Nephron progenitor cell (in vitro differentiated cells): ENCODE data around the gene CYP2A13.
"Not testable (repeated sequence)": the region's sequence is repeated elsewhere in the genome, so short reads cannot be mapped to it uniquely, and the experiment has no call there.

Experiments used
- DNase-seq: peaks from one replicate; pipeline ENCODE4 v3.0.0; 2021
- H3K27ac Mint-ChIP-seq: 2 replicates; pipeline ENCODE4 v1.8.0; 2021; ENCODE audit warnings: mild to moderate bottlenecking, moderate library complexity, mixed read lengths
- H3K27me3 Mint-ChIP-seq: 2 replicates; pipeline ENCODE4 v1.8.0; 2021; ENCODE audit warnings: mild to moderate bottlenecking, low read depth, mixed read lengths; ENCODE audit not compliant: poor library complexity
- H3K36me3 Mint-ChIP-seq: 2 replicates; pipeline ENCODE4 v1.8.0; 2021; ENCODE audit warnings: low read depth, mixed read lengths
- H3K4me1 Mint-ChIP-seq: 2 replicates; pipeline ENCODE4 v1.8.0; 2021; ENCODE audit warnings: mixed read lengths
- H3K4me3 Mint-ChIP-seq: 2 replicates; pipeline ENCODE4 v1.8.0; 2021; ENCODE audit warnings: mild to moderate bottlenecking, moderate library complexity, mixed read lengths
- H3K9me3 Mint-ChIP-seq: 2 replicates; pipeline ENCODE4 v1.8.0; 2021; ENCODE audit warnings: mild to moderate bottlenecking, moderate library complexity, mixed read lengths
- TF ChIP-seq, protein P1 (sequence below): fragments of 200-600 bp; sonication (generic); IDR thresholded peaks from 2 replicates; pipeline ENCODE4 v1.5.0; 2021; ENCODE audit warnings: antibody characterized with exemption

Gene CYP2A13

DNA sequence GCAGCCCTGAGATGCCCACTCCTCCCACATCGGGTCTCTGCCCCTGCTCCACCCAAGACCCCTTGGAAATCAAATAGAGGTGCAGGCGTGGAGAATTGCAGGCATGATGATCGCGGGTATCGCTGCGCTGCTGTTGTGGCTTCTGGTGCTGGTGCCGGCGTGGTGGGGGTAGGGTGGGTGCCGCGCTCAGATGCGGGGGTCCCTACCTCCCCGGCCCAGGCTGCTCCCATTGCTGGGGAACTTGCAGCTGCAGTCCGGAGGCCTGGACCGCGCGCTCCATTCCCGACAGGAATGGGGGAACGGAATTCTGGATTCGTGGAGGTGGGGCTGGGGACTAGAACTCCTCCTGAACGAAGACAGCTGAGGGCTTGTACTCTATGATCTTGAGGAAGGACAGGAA lies 46.4 kb downstream of the CYP2A13 start:
- Mint-ChIP-seq H3K4me3 (peak overlapping the region; percentile 77), H3K36me3 (no peaks in the 10 kb centered on the region), H3K27ac (peak overlapping the region; percentile 84), H3K9me3 (no peaks in the 10 kb centered on the region), H3K27me3 (peaks cover 64% of the 10 kb centered on the region), H3K4me1 (peaks cover 24% of the 10 kb centered on the region)
- TF ChIP-seq, protein P1, sequence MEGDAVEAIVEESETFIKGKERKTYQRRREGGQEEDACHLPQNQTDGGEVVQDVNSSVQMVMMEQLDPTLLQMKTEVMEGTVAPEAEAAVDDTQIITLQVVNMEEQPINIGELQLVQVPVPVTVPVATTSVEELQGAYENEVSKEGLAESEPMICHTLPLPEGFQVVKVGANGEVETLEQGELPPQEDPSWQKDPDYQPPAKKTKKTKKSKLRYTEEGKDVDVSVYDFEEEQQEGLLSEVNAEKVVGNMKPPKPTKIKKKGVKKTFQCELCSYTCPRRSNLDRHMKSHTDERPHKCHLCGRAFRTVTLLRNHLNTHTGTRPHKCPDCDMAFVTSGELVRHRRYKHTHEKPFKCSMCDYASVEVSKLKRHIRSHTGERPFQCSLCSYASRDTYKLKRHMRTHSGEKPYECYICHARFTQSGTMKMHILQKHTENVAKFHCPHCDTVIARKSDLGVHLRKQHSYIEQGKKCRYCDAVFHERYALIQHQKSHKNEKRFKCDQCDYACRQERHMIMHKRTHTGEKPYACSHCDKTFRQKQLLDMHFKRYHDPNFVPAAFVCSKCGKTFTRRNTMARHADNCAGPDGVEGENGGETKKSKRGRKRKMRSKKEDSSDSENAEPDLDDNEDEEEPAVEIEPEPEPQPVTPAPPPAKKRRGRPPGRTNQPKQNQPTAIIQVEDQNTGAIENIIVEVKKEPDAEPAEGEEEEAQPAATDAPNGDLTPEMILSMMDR: no peak
- no peak for DNase-seq

DNA sequence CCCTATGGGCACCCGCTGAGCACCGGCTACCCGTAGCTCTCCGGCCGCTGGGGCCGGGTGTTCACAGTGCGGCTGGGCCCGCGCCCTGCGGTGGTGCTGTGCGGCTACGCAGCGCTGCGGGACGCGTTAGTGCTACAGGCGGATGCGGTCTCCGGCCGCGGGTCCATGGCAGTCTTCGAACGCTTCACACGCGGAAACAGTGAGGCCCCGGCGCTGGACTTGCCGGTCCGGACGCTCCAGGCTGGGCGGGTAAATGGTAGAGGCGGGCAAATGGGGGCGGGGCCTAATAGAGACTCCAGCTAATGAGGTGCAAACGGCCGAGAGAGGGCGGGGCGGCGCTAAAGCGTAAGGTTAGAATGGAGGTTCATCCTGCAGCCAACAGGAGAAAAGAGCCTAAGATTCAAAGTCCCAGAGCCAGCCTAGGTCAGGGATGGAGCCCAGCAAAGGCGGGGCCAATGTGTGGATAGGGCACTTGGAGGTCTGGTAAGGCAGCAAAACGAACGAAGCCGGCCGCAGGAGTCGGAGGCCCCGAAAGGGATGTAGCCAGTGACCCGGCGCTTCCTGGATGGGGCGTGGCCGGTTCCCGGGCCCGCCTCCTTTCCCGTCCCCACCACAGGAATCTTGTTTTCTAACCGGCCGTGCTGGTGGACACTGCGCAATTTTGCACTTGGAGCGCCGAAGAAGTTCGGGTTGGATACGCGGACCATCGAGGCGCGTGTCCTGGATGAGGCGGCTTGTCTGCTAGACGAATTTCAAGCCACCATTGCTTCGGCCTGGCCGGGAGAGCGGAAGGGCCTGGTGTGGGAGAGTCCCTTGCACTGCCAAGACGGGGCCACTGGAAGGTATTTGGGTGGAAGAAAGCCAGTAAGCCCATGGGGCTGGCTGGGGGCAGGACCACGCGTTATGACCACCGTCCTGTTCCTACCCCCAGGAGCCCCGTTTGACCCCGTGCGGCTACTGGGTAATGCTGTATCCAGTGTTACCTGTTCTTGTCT lies 47.4 kb downstream of the CYP2A13 start:
- H3K36me3 Mint-ChIP-seq, H3K9me3 Mint-ChIP-seq: not testable (repeated sequence)
- Mint-ChIP-seq H3K4me1 (peaks cover 24% of the 10 kb centered on the region), H3K27ac (peak overlapping the region; percentile 95), H3K27me3 (peaks cover 55% of the 10 kb centered on the region), H3K4me3 (peak overlapping the region; percentile 86)
- DNase-seq: peak; percentile 73

DNA sequence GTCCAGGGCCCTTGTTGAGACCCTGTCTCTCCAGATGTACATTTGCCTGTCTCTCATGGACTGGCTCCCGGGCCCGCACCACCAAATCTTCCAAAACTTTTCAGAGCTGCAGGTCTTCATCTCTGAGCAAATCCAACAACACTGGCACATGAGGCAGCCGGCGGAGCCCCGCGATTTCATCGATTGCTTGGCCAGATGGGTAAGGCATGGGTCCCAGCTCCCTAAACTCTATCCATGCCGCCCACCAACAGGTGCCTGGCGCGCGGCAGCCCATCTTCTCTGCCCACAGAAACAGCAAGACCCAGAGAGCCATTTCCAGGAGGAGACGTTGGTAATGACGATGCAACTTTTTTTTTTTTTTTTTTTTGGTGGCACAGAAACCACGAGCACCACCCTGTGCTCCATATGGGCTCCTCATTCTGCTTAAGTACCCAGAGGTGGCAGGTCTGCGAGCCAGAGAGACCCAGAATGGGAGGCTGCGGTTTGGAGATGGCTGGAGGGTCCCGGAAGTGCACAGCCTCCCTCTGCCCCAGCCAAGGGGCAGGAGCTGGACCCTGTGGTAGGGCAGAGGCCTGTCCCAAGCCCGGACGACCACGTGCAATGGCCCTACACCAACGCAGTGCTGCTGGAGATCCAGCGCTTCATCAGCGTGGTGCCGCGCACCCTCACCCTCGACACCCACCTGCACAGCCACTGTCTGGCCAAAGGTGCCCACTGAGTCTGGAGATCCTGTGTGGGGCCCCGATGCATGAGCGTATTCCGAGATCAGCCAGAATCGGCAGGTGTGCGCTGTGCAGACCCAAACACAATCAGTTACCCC lies 48.6 kb downstream of the CYP2A13 start:
- no peak for DNase-seq
- H3K4me1 Mint-ChIP-seq: peaks cover 16% of the 10 kb centered on the region
- H3K27me3 Mint-ChIP-seq: peaks cover 43% of the 10 kb centered on the region
- H3K27ac Mint-ChIP-seq: no peak overlapping the region
- peaks cover 4% of the 10 kb centered on the region for H3K9me3 Mint-ChIP-seq
- H3K4me3 Mint-ChIP-seq: peak overlapping the region; percentile 63
- no peaks in the 10 kb centered on the region for H3K36me3 Mint-ChIP-seq
- TF ChIP-seq, protein P1: no peak

DNA sequence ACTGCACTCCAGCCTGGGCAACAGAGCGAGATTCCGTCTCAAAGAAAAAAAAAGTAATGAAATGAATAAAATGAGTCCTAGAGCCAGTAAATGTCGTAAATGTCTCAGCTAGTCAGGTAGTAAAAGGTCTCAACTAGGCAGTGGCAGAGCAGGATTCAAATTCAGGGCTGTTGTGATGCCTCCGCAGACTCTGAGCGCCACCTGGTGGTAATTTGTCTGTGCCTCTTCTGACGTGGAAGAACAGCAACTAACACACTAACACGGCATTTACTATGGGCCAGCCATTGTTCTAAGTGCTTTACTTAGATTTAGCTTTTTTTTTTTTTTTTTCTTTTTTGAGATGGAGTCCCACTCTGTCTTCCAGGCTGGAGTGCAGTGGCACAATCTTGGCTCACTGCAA lies 56.2 kb downstream of the CYP2A13 start:
- no peak overlapping the region for H3K4me3 Mint-ChIP-seq
- peak; percentile 73 for DNase-seq
- no peak overlapping the region for H3K27ac Mint-ChIP-seq
- H3K9me3 Mint-ChIP-seq: peaks cover 7% of the 10 kb centered on the region
- H3K27me3 Mint-ChIP-seq: no peaks in the 10 kb centered on the region
- TF ChIP-seq, protein P1: peak; percentile 63
- H3K36me3 Mint-ChIP-seq: no peaks in the 10 kb centered on the region
- H3K4me1 Mint-ChIP-seq: no peaks in the 10 kb centered on the region
